Measurements from ENCODE around the gene LRBA.

The LRBA gene

GRCh38 chr4:150363721-150364688 is 651.1 kb downstream of the LRBA start:
- DNase-seq (ENCODE audit: low spot score): no peak

- no peak for DNase-seq (ENCODE audit: low spot score)
These were observed 656.4 kb downstream of the LRBA start for GRCh38 chr4:150358691-150359090.

- DNase-seq (ENCODE audit: low spot score): no peak
These were observed 657.3 kb downstream of the LRBA start for GRCh38 chr4:150357829-150358228.

- no peak for DNase-seq (ENCODE audit: low spot score)
These were observed 659.1 kb downstream of the LRBA start for GRCh38 chr4:150355858-150356455.

- no peak for DNase-seq (ENCODE audit: low spot score)
These were observed 659.7 kb downstream of the LRBA start for GRCh38 chr4:150355418-150355817.

- DNase-seq (ENCODE audit: low spot score): no peak
These were observed 660.8 kb downstream of the LRBA start for GRCh38 chr4:150354214-150354796.

- DNase-seq (ENCODE audit: low spot score): no peak
These were observed 667.0 kb downstream of the LRBA start for GRCh38 chr4:150348079-150348478.

GRCh38 chr4:150345207-150345744 is 669.8 kb downstream of the LRBA start:
- no peak for DNase-seq (ENCODE audit: low spot score)

- no peak for DNase-seq (ENCODE audit: low spot score)
These were observed 671.3 kb downstream of the LRBA start for GRCh38 chr4:150343796-150344195.

- DNase-seq (ENCODE audit: low spot score): no peak
These were observed 672.1 kb downstream of the LRBA start for GRCh38 chr4:150342945-150343344.

GRCh38 chr4:150337734-150338133 is 677.4 kb downstream of the LRBA start:
- DNase-seq (ENCODE audit: low spot score): no peak

GRCh38 chr4:150336676-150337412 is 678.2 kb downstream of the LRBA start:
- no peak for DNase-seq (ENCODE audit: low spot score)

GRCh38 chr4:150332961-150333360 is 682.1 kb downstream of the LRBA start:
- DNase-seq (ENCODE audit: low spot score): no peak

- no peak for DNase-seq (ENCODE audit: low spot score)
These were observed 683.0 kb downstream of the LRBA start for GRCh38 chr4:150332086-150332485.

GRCh38 chr4:150329373-150329772 is 685.7 kb downstream of the LRBA start:
- DNase-seq (ENCODE audit: low spot score): no peak

GRCh38 chr4:150328496-150328895 is 686.6 kb downstream of the LRBA start:
- DNase-seq (ENCODE audit: low spot score): no peak

- no peak for DNase-seq (ENCODE audit: low spot score)
These were observed 687.8 kb downstream of the LRBA start for GRCh38 chr4:150327262-150327780.

GRCh38 chr4:150325872-150326271 is 689.2 kb downstream of the LRBA start:
- no peak for DNase-seq (ENCODE audit: low spot score)

GRCh38 chr4:150323406-150324325 is 691.4 kb downstream of the LRBA start:
- DNase-seq (ENCODE audit: low spot score): no peak

- no peak for DNase-seq (ENCODE audit: low spot score)
These were observed 692.4 kb downstream of the LRBA start for GRCh38 chr4:150322646-150323045.

GRCh38 chr4:150321113-150321512 is 694.0 kb downstream of the LRBA start:
- no peak for DNase-seq (ENCODE audit: low spot score)
